Mononuclear cell (primary cell): ENCODE data around the gene CYP11A1. TPM values are rescaled to one million over a fixed set of nuclear protein-coding genes. Genes with fewer than 3 reads are reported as not detected.
"Not testable (repeated sequence)": the region's sequence is repeated elsewhere in the genome, so short reads cannot be mapped to it uniquely, and the experiment has no call there.

Experiments used
- H3K27me3 ChIP-seq: 2 replicates; pipeline ENCODE4 v1.6.0; 2011; ENCODE audit warnings: low read length, control low read depth; ENCODE audit not compliant: insufficient read depth
- H3K4me1 ChIP-seq: 2 replicates; pipeline ENCODE4 v1.5.1; 2011; ENCODE audit warnings: mild to moderate bottlenecking, low read length, control low read depth; ENCODE audit not compliant: insufficient read depth
- H3K4me3 ChIP-seq: 2 replicates; pipeline ENCODE4 v1.5.1; 2011; ENCODE audit warnings: mild to moderate bottlenecking, low read length, moderate library complexity
- H3K9me3 ChIP-seq: 2 replicates; pipeline ENCODE4 v1.5.1; 2011; ENCODE audit warnings: low read depth, mild to moderate bottlenecking, control low read depth, low read length
- total RNA-seq: library from RNA; depleted of rRNA; stranded (reverse); fragments of >200 nt; gene quantifications from one replicate; pipeline ENCODE4 v1.2.3, GENCODE V29; 2012

Gene CYP11A1
- total RNA-seq, 1 donor: 0.42 TPM

DNA sequence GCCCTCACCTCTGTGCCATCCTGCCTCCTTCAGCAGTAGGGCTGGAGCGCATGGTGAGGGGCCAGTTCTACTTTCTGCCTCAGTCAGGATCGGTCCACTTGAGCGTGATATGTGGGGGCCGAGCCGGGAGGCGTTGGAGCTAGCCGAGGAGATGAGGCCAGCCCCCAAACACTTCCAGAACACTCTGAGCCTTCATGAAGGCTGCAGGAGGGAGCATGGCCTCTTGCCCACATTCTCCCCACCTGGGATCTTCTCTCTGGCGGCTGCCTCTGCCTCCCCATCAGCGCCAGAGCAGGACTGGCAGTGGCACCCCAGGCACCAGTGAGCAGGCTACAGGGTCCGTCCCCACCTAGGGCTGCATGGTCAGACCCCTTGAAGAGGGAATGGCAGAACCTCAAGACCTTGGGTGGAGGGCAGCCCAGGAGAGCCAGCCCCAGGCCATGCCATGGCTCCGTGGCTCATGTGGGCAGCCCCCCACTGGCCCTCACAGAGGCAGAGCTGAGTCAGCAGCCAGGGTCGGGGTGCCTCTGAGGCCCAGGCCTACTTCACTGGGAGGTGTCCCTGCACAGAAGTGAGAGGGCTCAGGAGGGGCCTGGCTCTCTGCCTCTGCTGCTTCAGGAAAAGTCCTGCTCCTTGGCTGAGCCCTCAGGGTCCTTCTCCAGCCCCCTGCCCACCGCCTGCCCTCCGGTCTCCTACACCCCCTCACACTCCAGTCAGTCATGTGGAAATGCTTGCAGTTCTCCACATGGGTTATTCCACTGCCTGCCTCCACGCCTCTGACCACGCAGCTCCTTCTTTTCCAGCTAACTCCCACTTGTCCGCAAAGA, 28.1 kb upstream of the CYP11A1 start:
- Histone ChIP-seq H3K4me1 (peaks cover 66% of the 10 kb centered on the region), H3K4me3 (no peak overlapping the region), H3K9me3 (no peaks in the 10 kb centered on the region), H3K27me3 (no peaks in the 10 kb centered on the region)

DNA sequence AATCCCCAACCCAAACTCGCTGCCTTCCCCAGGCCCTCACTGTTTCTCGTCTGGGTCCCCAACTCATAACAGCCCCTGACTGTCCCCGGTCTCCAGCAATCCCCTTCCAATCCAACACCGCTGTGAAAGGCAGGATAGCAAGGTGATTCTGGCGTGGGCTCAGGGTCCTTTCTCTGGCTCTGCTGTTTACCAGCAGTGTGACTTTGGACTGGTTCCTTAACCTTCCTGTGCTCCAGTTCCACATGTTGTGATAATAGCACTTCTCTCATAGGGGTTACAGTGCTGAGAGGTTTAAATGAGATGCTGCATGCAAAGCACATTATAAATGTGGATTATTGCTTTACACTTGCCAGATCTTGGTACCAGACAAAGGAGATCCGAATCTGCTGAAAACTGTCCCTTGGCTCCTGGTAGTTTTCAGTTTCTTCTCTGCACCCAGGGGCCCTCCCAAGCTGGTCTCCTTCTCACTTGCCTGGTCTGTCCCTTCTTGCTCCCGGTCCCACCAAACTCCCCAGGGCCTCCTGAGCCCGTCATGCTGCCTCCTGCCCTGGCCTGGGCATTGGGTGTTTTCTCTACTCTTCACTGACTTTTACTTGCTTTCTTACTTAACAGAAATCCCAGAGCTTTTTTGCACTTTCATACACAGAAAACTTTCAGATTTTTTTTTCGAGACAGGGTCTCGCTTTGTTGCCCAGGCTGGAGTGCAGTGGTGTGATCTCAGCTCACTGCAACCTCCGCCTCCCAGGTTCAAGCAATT, 26.8 kb upstream of the CYP11A1 start:
- Histone ChIP-seq H3K27me3 (no peaks in the 10 kb centered on the region), H3K9me3 (no peaks in the 10 kb centered on the region), H3K4me1 (peaks cover 55% of the 10 kb centered on the region), H3K4me3 (no peak overlapping the region)

DNA sequence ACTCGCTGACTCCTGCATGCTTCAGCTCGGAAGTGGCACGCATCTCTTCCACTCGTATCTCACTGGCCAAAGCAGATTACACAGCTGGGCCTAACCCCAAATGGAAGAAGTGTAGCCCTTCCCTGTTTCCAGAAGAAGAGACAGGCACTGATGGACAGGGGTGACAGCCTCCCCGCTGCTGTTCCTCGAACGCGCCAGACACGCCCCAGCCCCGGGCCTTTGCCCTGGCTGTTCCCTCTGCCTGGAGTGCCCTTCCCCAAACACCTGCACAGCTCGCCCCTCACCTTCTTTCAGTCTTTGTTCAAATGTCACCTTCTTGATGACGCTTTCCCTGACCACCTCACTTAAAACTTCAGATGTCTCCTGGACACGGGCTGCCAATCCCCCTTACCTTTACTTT, 26.0 kb upstream of the CYP11A1 start:
- Histone ChIP-seq H3K27me3 (no peaks in the 10 kb centered on the region), H3K9me3 (no peaks in the 10 kb centered on the region), H3K4me3 (no peak overlapping the region), H3K4me1 (peaks cover 47% of the 10 kb centered on the region)

DNA sequence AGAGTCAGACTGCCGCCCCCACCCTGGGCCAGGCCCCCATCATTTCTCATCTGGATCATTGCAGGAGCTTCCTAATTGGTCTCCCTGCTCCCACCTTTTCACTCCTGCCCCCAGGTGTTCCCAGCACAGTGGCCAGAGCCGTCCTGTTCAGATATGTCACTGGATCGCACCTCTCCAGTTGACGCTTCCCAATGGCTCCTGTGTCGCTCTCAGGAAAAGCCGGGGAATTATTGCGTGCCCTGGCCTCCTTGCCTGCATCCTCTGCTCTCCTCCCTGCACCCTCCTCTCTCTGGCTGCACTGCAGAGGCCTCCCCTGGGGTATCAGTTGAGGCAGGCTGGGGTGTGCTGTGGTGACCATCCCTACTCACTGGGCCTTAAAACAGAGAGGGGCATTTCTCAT, 25.5 kb upstream of the CYP11A1 start:
- peaks cover 42% of the 10 kb centered on the region for H3K4me1 ChIP-seq
- no peaks in the 10 kb centered on the region for H3K27me3 ChIP-seq
- H3K4me3 ChIP-seq: no peak overlapping the region
- H3K9me3 ChIP-seq: no peaks in the 10 kb centered on the region

DNA sequence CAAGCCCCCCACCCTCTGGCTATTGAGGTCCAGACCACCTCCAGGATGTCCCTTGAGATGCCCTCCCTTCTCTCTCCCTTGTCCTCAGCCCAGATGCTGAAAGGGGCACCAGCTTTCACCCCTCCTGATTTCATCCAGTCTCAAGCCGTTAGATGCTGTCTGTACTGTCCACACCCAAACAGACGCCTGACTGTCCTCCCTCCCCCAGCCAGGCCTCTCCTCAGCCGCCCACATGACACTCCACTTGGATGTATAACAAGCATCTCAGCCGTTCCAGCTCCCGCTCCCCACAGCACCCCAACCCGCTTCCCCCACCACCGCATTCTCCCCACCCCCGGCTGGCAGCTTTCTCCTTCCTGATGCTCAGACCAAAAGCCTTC, 25.0 kb upstream of the CYP11A1 start:
- no peaks in the 10 kb centered on the region for H3K9me3 ChIP-seq
- H3K4me3 ChIP-seq: no peak overlapping the region
- H3K4me1 ChIP-seq: peaks cover 37% of the 10 kb centered on the region
- no peaks in the 10 kb centered on the region for H3K27me3 ChIP-seq

DNA sequence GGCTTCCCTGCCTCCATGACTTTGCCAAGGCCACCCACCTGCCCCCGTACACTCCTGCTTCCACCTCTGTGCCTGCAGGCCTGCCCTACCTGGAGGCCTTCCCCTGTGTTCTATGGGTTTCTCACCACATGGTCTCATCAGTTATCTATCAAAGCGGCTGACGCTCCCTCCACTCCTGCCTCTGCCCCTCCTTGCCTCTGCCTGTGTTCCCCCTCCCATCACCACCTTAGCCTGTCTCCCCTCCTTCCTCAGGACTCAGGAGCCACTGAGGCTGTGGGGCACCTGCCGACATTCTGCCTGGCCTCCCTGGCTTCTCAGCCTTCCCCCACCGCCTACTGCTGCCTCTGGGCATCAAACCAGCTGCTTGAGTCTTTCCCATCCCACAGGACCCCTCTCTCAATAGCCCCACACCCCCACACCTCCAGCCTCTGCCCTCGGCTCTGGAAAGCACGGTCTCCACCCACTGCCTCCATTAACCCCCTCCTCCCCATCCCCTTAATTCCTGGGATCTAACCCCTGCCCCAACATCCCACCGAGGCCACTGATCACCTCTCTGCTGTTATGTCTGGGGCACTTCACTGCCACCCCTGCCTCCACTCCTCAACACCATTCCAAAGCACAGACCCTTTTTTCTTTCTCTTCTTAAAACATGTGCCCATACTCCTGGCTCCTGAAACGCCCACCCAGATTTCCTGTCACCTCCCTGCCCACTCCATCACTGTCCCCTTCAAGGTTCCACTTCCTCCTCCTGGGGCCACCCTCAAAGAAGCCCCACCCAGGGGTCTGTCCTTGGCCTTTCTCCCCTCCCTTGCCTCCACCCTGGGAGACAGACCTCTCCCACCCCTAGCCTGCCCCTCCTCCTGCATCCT, 24.4 kb upstream of the CYP11A1 start:
- H3K4me3 ChIP-seq: no peak overlapping the region
- H3K27me3 ChIP-seq: no peaks in the 10 kb centered on the region
- H3K4me1 ChIP-seq: peaks cover 31% of the 10 kb centered on the region
- no peaks in the 10 kb centered on the region for H3K9me3 ChIP-seq

DNA sequence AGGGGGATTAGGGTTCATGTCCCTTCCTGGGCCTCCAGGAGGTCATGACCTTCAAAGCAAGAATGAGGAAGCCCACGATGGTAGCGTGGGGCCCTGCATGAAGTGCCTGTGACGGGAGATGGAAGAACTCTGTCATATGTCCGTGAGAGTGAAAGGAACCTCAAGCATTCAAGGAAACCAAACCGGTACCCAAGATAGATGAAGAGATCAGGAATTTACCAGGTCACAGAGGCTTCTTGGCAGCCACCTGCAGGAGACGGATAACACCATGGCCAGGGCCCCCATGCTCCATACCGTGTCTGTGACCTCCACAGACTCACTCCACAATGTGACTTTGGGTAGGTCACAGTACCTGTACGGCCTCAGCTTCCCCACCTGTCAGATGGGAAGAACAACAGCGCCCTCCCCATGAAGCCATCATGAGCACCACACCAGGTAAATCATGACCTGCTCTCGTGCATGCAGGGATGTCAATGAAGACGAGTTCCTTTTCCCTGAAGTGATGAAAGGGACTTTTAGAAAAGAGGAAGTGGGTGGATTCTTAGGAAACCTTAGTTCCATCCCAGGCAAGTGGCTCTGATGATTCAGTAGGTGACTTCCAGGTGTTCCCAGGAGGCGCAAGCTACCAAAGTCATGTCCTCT, 23.3 kb upstream of the CYP11A1 start:
- no peaks in the 10 kb centered on the region for H3K9me3 ChIP-seq
- H3K27me3 ChIP-seq: no peaks in the 10 kb centered on the region

DNA sequence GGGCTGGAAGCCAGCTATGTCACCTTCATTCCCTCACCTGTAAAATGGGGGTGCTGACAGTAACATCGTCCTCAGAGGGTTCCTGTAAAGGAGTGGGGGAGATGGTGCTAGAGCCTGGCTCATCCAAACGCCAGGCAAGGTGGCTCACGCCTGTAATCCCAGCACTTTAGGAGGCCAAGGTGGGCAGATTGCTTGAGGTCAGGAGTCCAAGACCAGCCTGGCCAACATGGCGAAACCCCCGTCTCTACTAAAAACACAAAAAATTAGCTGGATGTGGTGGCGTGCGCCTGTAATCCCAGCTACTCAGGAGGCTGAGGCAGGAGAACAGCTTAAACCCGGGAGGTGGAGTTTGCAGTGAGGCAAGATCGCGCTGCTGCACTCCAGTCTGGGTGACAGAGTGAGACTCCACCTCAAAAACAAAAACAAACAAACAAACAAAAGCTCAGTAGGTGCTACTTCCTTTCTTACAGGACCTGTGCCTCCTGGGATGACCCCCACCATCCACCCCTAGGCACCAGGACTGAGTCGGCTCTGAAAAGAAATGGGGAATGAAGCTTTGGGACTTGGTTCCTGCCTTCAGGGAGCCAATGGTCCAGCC, 22.7 kb upstream of the CYP11A1 start:
- peaks cover 32% of the 10 kb centered on the region for H3K4me1 ChIP-seq
- not testable (repeated sequence) for H3K9me3 ChIP-seq, H3K4me3 ChIP-seq, H3K27me3 ChIP-seq

More for the DNA sequence above, 23.3 kb upstream of the CYP11A1 start:
- Histone ChIP-seq H3K4me1 (peaks cover 27% of the 10 kb centered on the region), H3K4me3 (no peak overlapping the region)

DNA sequence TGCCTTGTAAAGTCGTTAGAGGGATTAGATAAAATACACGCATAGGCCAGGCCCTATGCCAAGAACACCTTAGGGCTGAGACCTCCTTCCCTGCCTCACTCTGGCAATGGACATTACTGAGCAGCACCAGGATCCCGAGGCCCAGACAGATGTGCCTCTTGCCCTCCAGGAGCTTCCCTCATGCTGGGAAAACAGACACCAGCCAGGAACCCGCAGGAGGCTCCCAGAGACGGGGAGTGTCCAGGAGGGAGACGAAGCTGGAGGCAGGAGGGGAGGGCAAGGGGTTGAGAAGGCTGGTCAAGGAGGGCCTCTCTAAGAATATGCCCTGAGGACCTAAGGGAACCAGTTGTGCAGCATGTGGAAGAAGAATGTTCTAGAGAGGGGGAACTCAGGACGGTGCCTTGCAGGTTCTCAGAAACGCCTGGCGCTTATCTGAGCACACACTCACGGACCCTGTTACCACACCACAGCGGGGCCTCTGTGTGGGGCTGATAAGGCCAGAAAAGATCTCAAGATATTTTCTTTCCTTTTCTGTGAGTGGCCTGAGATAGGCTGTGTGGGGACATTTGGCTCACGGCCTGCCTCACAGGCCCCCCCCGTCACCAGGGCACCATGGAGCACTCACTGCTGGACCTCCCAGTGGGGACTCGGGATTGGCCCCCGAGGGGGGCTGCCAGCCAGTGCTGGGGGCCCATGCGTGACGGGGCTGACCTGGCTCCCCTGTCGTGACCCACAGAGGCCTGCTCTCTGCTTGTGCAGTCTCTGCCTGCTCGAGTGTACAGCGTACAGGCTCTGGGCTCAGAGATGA, 22.0 kb upstream of the CYP11A1 start:
- no peak overlapping the region for H3K4me3 ChIP-seq
- H3K9me3 ChIP-seq: no peaks in the 10 kb centered on the region
- no peaks in the 10 kb centered on the region for H3K27me3 ChIP-seq
- peaks cover 39% of the 10 kb centered on the region for H3K4me1 ChIP-seq

DNA sequence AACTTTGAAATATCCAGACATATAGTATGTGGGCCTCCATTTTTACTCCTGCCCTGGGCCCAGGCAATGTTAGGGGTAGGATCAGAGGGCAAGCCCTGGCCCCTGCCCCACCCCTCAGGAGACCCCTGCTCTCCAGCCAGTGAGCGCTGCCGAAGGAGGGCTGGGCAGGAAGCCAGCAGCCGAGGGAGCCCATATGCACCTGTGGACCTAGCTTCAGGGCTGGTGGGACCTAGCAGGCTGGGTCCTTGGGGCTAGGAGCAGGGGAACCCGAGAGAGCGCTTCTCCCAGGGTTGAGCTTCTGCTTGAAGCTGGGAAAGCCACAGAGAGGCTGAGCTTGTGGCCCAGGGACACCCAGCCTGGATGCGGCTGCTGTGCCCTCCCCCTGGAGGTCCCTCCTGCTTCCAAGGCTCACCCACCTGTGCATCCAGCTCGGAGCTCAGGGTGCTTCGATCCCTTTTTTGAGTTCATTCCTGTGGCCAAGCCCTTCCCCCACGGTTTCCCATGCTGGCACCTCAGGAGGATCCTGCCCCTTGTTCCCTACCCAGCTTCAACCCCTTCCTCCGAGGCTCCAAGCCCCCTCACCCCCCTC, 21.0 kb upstream of the CYP11A1 start:
- Histone ChIP-seq H3K4me1 (peaks cover 49% of the 10 kb centered on the region), H3K27me3 (no peaks in the 10 kb centered on the region), H3K9me3 (no peaks in the 10 kb centered on the region), H3K4me3 (no peak overlapping the region)

DNA sequence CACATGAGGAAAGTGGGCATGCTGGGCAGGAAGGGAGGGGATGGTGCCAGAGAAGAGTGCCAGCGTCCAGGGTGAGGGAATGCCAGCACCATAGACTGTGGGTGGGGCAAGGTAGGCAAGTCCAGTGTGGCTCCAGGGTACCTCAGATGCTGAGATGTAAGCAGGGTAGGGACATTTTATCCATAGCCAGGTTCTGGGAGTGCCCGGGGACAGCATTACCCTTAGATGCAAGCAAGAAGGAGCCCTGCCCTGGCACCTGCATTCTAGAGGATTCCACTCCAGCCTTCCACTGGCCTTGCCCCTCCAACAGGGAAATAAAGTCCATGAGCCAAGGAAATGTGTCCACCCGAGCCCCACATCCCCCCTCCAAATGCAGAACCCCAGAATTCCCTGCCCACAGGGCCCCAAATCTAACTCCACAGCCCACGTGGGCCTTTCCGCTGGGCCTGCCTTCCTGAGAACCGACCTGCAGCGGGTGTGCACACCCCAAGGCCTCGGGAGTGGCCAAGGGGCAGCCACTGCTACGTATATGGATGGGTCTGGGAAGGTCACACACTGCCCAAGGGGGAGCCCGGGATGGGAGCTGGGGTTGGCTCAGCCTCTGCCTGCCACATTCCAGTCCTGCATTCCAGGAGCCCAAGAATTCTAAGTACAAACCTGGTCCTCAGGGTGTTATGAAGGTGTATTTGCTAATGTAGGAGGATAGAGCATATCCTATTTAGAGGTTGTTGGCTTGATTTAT, 20.3 kb upstream of the CYP11A1 start:
- Histone ChIP-seq H3K4me1 (peaks cover 55% of the 10 kb centered on the region), H3K4me3 (no peak overlapping the region), H3K9me3 (no peaks in the 10 kb centered on the region), H3K27me3 (no peaks in the 10 kb centered on the region)

DNA sequence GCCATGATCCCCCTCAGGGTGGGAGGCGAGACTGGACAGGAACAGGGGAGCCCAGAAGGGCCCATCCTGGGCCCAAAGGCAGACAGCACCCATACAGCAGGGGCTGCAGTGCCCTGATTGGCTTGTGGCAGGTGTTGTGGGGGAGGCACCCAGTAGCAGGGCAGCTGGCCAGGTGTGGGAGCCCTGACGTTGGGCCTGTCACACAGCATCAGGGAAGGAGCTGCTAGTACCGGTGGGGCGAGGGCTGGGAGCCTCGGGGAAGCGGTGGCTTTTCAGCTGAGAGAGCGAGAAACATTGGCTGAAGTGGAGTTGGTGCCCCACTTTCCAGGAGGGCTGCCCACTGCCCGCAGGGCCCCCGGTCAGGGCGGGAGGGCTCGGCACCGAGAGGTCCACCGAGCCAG, 19.7 kb upstream of the CYP11A1 start:
- H3K4me1 ChIP-seq: peaks cover 53% of the 10 kb centered on the region
- no peaks in the 10 kb centered on the region for H3K27me3 ChIP-seq
- H3K4me3 ChIP-seq: no peak overlapping the region
- H3K9me3 ChIP-seq: no peaks in the 10 kb centered on the region
